Bronchial epithelial cell (primary cell): ENCODE data around the gene JPT2. TPM values are rescaled to one million over a fixed set of nuclear protein-coding genes. Genes with fewer than 3 reads are reported as not detected.
"Not testable (repeated sequence)": the region's sequence is repeated elsewhere in the genome, so short reads cannot be mapped to it uniquely, and the experiment has no call there.

ENCODE experiments used
- DNase-seq: peaks from one replicate; pipeline ENCODE4 v3.0.0-alpha.2; 2010; ENCODE audit warnings: low read depth
- FAIRE-seq: peaks from 2 replicates; lab custom pipeline; 2011; peaks lifted over from hg19 to GRCh38; lab: Jason Lieb, UNC
- H3K27me3 ChIP-seq: 2 replicates; pipeline ENCODE4 v1.5.1; 2011; ENCODE audit warnings: low read length; ENCODE audit not compliant: control insufficient read depth, insufficient read depth
- H3K36me3 ChIP-seq: 2 replicates; pipeline ENCODE4 v1.5.1; 2011; ENCODE audit warnings: low read length; ENCODE audit not compliant: control insufficient read depth, insufficient read depth
- H3K4me3 ChIP-seq: 2 replicates; pipeline ENCODE4 v1.5.1; 2011; ENCODE audit warnings: mild to moderate bottlenecking, low read depth, low read length, control low read depth
- total RNA-seq: library from RNA; depleted of rRNA; stranded (reverse); fragments of >200 nt; gene quantifications from 2 replicates; pipeline ENCODE4 v1.2.1, GENCODE V29; 2014
- TF ChIP-seq, protein P1 (sequence below): IDR thresholded peaks from 2 replicates; pipeline ENCODE4 v1.5.1; 2011; ENCODE audit warnings: mild to moderate bottlenecking, moderate library complexity, low read length, control low read depth, inconsistent platforms; ENCODE audit not compliant: insufficient read depth, severe bottlenecking

The JPT2 gene
- total RNA-seq, 1 donor from 2014 or later = 59.2 TPM

- Histone ChIP-seq H3K4me3 (no peak overlapping the region), H3K27me3 (no peaks in the 10 kb centered on the region), H3K36me3 (peaks cover 28% of the 10 kb centered on the region)
- no peak for FAIRE-seq
- no peak for DNase-seq
- TF ChIP-seq, protein P1, sequence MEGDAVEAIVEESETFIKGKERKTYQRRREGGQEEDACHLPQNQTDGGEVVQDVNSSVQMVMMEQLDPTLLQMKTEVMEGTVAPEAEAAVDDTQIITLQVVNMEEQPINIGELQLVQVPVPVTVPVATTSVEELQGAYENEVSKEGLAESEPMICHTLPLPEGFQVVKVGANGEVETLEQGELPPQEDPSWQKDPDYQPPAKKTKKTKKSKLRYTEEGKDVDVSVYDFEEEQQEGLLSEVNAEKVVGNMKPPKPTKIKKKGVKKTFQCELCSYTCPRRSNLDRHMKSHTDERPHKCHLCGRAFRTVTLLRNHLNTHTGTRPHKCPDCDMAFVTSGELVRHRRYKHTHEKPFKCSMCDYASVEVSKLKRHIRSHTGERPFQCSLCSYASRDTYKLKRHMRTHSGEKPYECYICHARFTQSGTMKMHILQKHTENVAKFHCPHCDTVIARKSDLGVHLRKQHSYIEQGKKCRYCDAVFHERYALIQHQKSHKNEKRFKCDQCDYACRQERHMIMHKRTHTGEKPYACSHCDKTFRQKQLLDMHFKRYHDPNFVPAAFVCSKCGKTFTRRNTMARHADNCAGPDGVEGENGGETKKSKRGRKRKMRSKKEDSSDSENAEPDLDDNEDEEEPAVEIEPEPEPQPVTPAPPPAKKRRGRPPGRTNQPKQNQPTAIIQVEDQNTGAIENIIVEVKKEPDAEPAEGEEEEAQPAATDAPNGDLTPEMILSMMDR = no peak
Observed at GRCh38 chr16:1729445-1729844, 51.4 kb downstream of the JPT2 start.

DNA sequence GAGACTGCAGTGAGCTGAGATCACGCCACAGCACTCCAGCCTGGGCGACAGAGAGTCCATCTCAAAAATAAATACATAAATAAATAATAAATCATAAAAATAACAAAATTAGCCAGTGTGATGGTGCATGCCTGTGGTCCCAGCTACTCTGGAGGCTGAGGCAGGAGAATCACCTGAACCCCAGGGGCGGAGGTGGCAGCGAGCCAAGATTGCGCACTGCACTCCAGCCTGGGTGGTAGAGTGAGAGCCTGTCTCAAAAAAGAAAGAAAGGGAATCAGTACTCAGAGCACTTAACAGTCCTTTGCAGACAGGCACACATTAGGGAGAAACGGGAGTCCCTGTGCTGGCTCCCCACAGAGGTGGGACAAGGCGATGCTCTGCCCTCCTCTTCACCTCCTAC lies 53.0 kb downstream of the JPT2 start:
- FAIRE-seq (no peak), DNase-seq (no peak)
- TF ChIP-seq, protein P1 = no peak
- Histone ChIP-seq H3K27me3 (no peaks in the 10 kb centered on the region), H3K36me3 (peaks cover 26% of the 10 kb centered on the region), H3K4me3 (no peak overlapping the region)

GRCh38 chr16:1731603-1732002 lies 53.5 kb downstream of the JPT2 start:
- DNase-seq (no peak), FAIRE-seq (no peak)
- TF ChIP-seq, protein P1 = no peak
- H3K36me3 ChIP-seq = peaks cover 24% of the 10 kb centered on the region
- H3K27me3 ChIP-seq = no peaks in the 10 kb centered on the region
- H3K4me3 ChIP-seq = no peak overlapping the region

DNA sequence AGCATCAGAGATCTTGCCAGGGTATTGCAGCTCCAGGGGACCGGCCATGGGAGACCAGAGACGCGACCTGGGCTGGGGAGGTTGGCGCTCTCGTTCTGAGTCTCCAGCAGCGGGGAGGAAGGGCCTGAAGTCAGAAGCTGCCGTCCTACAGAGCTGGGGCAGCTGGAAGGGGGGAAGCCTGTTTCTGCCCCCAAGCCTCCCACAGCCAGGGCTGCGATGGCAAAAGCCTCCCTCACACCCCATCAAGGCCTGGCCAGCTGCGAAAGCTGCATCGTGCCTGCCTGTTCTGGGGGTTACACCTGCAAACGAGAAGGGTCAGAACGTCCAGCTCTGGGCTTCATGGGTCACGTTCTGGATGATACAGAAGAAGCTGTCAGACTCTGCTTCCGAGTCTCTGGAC lies 54.0 kb downstream of the JPT2 start:
- H3K4me3 ChIP-seq = no peak overlapping the region
- TF ChIP-seq, protein P1 = no peak
- no peaks in the 10 kb centered on the region for H3K27me3 ChIP-seq
- peaks cover 24% of the 10 kb centered on the region for H3K36me3 ChIP-seq
- DNase-seq (no peak), FAIRE-seq (peak; percentile 7)

DNA sequence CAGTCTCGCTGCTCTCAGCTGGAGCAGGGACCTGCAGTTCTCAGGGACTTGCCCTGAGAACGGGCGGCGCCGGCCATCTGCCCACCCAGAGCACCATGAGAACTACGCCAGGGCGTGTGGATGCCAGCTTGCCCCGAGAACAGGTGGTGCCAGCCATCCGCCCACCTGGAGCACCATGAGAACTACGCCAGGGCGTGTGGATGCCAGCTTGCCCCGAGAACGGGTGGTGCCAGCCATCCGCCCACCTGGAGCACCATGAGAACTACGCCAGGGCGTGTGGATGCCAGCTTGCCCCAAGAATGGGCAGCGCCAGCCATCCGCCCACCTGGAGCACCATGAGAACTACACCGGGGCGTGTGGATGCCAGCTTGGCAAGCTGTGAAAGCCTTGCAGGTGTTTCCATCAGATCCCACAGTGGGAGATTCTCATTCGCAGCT lies 54.5 kb downstream of the JPT2 start:
- H3K4me3 ChIP-seq, H3K27me3 ChIP-seq, DNase-seq: not testable (repeated sequence)
- peaks cover 24% of the 10 kb centered on the region for H3K36me3 ChIP-seq
- FAIRE-seq = peak; percentile 52

DNA sequence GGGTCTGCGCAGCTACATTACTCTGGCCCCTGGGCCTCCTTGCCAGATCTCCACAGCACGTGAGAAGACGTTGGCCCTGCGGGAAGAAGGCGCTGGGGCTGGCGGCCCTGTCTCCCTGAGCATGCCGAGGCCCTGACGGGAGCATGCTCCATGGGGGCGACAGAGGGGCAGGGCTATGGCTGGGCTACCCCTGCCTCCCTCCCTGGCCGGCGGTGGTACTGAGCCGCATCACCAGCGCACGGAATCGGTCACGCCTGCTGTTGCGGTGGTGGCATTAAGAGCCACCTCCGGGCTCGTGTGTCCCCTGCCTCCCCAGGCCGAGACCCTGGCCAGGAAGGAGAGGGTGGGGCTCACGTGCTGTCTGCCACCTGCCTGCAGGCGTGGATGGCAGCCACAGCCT lies 56.0 kb downstream of the JPT2 start:
- DNase-seq (no peak), FAIRE-seq (no peak)
- TF ChIP-seq, protein P1 = no peak
- H3K27me3 ChIP-seq = no peaks in the 10 kb centered on the region
- no peak overlapping the region for H3K4me3 ChIP-seq
- H3K36me3 ChIP-seq = peaks cover 17% of the 10 kb centered on the region
